Endometrium (tissue), 2 donors: ENCODE data around the gene HOXC10.

Source experiments
- FAIRE-seq: peaks from 2 replicates; lab custom pipeline; 2012; peaks lifted over from hg19 to GRCh38; lab: Jason Lieb, UNC
- donor health status: control.
- donor health status: control.

The HOXC10 gene

GRCh38 chr12:54030442-54030801 is 45.5 kb downstream of the HOXC10 start:
- no peak for FAIRE-seq

- FAIRE-seq = no peak
These were observed 46.0 kb downstream of the HOXC10 start for GRCh38 chr12:54030889-54031471.

GRCh38 chr12:54031480-54031879 is 46.5 kb downstream of the HOXC10 start:
- FAIRE-seq = no peak

GRCh38 chr12:54032086-54032619 is 47.2 kb downstream of the HOXC10 start:
- FAIRE-seq = no peak

- no peak for FAIRE-seq
These were observed 47.7 kb downstream of the HOXC10 start, which contains the start of gene HOXC5 for GRCh38 chr12:54032627-54033100. Gene HOXC5 (plus strand): TSS chr12:54033050. CDS start chr12:54033123, 73 bp downstream.

DNA sequence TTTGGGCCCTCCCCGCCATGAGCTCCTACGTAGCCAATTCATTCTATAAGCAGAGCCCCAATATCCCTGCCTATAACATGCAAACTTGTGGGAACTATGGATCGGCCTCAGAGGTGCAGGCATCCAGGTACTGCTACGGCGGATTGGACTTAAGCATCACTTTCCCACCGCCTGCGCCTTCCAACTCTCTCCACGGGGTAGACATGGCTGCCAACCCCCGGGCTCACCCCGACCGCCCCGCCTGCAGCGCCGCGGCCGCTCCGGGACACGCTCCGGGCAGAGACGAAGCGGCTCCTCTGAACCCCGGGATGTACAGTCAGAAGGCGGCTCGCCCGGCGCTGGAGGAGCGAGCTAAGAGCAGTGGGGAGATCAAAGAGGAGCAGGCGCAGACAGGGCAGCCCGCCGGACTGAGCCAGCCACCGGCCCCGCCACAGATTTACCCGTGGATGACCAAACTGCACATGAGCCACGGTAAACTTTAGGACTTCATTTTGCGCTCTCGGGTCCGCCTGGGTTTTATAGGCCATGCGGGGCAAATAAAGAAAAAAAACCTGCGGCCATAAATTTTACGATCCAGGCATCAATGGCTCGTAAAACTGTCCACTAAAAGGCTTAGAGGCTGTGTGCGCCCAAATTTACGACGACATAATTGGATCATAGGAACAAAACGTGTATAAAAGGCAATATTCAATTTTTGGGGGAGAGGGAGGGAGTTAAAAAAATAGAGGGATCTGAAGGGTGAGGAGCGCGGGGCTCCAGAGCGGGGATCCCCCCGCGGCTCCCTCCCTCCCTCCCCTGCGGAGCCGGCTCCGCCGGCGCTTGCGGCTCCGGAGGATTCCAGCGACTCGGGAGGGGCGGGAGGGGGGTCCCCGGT is 48.4 kb downstream of the HOXC10 start:
- FAIRE-seq = no peak

DNA sequence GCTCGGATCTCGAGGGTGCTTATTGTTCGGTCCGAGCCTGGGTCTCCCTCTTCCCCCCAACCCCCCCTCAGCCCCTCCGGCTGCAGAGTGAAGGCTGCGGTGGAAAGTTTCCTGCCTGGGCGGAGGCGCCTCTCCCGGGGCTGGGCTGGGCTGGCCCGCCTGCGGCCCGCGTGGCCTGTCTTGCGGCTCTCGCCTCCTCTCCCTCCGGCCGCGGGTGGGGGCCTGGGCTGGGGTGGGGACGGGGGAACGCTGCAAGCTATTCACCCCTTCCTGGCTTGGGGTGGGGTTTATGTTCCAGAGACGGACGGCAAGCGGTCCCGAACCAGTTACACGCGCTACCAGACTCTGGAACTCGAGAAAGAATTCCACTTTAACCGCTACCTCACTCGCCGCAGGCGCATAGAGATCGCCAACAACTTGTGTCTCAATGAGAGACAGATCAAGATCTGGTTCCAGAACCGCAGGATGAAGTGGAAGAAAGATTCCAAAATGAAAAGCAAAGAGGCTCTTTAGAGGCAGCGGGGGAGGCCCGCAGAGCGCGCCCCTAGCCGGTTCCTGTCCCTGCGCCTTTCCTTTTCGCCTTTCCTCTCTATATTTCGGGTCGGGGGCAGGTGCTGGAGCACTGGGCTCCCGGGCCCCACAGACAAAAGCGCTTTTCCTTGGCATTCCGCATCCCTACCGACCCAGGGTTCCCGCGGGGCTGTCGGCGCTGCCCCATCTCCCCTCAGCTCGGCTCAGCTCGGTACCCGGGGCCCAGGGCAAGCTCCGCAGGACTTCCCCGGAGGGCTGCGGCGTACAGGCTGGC is 49.2 kb downstream of the HOXC10 start:
- no peak for FAIRE-seq

DNA sequence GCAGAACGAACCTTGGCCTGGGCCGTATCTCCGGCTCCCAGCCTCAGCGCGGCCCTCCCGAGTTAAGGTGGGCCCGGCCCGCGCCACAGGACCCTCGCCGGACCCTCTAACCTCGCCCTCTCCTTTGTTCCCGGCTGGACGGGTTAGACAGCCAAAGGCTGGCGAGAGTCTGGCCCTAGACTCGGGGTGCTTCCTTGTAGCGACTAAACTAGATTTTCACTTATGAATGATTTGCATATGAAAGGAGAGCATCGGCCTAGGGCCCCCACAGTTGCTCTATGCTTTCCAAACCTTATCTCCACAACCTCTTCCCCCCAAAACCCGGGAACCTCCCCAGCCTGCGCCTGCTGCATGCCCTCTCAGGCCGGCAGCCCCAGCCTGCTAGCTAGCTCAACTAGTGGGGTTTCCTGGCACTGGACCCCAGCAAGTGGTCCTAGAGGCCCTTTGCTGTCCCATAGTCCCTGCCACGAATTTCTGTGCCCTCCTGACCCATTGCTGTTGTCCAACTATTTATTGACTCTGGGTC is 49.9 kb downstream of the HOXC10 start:
- no peak for FAIRE-seq

DNA sequence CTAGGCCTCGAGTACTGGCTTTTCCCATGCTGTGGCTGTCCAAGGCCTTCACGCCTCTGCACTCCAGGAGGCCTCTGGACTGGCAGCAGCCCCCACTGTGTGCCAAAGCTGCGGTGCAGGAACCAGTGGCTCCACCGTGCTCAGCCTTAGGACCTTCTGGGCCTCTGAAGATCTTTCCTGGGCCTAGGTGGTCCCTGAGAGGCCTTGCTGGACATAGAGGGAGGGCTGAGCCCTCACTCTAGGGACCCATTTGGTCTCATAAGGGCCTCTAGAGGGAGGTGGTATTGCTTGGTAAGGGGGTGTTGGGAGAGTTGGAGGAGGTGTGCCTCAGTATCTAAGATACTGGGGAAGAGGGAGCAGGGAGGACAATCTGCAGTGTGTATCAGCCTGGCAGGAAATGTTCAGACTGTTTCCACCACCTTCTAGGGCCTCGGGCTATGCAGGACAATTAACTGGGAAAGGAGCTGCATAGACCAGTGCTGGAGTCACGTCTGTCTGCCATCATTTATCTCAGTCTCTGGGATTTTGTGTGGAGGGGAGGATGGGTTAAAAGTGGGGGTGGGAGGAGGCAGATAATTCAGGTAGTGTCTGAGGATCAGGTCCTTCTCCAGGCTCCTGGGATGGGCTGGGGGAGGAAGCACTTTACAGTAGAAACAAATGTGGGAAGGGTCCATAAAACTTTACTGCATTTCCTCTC is 50.8 kb downstream of the HOXC10 start:
- FAIRE-seq = no peak

DNA sequence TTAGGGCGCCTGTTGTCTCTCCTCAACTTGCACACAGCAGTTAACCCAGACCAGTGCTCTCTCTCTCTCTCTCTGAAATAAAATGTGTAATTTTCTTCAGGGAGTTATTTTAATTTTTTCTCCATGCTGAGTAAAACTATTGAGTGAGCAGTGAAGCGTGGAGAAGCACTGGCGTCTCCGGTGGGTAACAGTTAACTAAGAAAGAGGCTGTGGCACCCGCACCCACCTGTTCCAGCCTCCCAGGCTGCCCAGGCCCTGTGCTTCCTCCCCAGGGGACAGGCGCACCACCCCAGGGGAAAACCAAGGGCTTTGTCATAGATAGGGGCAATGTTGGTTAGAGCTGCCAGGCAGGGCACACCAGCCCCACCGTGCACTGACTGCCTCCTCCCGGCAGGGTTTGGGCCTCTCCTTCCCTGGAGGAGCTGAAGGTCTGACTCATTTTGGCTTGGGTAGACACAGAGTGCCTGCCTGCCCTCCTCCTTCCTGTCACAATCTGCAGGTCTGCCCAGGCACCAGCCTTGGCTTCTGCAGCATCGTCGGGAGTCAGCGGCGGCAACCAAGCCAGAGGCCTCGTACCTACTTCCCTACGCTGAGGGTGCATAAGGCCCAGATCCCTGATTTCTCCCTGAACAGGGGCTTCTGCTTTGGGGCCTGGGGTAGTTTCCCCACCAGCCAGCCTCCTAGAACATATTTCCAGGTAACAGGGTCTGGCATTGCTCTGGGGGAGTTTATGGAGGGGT is 51.8 kb downstream of the HOXC10 start:
- FAIRE-seq = no peak

- no peak for FAIRE-seq
These were observed 52.7 kb downstream of the HOXC10 start for GRCh38 chr12:54037360-54038283.

DNA sequence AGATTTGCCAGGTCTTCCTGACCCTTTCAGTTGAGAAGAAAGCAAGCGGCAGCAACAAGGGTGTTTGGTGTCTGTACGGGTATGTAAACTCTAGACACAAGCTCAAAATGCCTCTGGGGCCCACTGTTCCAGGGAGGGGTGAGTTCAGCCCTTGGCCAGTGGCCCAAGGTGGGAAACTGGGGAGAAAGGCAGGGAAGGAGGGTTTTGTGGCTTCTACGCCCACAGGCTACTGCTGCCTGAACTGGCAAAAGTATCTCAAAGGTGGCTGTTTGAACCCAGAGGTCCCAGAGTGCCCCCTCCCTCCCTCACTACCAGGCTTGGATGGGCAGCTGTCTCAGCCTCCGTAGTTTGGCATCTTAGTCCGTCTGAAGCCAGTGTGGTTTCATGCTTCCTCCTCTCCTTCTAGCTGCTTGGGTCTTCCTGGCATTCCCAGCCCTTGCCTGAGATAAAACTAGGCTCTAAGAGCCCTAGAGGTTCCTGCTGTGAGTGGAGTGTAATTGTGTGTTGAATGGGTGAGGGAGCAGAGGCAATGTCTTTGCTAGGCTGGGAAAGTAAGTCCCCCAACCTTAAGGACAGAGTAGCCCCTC is 53.4 kb downstream of the HOXC10 start:
- no peak for FAIRE-seq

- FAIRE-seq = no peak
These were observed 54.0 kb downstream of the HOXC10 start for GRCh38 chr12:54038871-54039414.

DNA sequence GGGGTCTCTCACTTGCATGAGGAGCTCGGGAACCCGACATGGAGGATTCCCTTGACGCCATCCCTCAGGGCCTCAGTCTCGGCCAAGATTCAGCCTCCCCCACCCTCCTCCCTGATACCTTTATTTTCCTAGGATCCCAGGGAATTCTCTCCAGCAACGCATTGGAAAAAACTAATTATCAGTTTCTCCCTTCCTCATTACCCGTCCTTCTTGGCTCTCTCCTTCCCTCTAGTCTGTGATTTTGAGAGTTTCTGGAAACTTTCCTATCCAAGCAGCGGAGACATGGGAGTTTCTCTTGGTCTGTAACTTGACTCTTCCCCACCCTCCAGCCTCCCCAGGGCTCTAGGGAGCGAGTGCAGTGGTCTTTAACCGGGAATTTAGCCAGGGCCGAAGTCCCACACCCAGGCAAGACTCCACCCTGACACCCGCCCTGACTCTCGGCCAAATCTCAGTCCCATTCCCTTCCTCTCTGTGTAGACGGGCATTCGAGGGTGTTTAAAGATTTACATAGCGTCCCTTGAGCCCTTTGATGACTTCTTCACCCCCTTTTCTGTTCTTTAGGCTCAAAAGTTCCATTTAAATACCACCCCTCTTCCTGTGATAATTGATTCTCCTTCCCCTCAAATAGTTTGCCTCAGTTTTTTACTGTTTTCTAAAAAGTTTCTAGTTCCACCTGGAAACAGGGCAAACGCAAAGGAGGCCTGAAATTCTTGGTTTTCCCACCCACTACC is 54.6 kb downstream of the HOXC10 start:
- FAIRE-seq = no peak
